ENCODE results near the gene C14orf180. TPM values are rescaled to one million over a fixed set of nuclear protein-coding genes. Genes with fewer than 3 reads are reported as not detected.

The C14orf180 gene
- total RNA-seq, 1 experiment from 2014 or later, result not detected

- DNase-seq (ENCODE audit: low spot score), result no peak
These were observed 17.7 kb upstream of the C14orf180 start for GRCh38 chr14:104561632-104562495.

GRCh38 chr14:104562606-104563005 is 17.0 kb upstream of the C14orf180 start:
- DNase-seq (ENCODE audit: low spot score), result no peak

GRCh38 chr14:104563191-104563741 is 16.3 kb upstream of the C14orf180 start:
- DNase-seq (ENCODE audit: low spot score), result no peak

GRCh38 chr14:104563742-104564615 is 15.6 kb upstream of the C14orf180 start:
- peak; percentile 32 for DNase-seq (ENCODE audit: low spot score)

GRCh38 chr14:104564744-104565679 is 14.6 kb upstream of the C14orf180 start:
- DNase-seq (ENCODE audit: low spot score), result no peak

GRCh38 chr14:104567141-104567956 is 12.2 kb upstream of the C14orf180 start:
- DNase-seq (ENCODE audit: low spot score), result no peak

GRCh38 chr14:104567957-104568225 is 11.7 kb upstream of the C14orf180 start:
- no peak for DNase-seq (ENCODE audit: low spot score)

- no peak for DNase-seq (ENCODE audit: low spot score)
These were observed 10.9 kb upstream of the C14orf180 start for GRCh38 chr14:104568620-104569019.

GRCh38 chr14:104569435-104569834 is 10.1 kb upstream of the C14orf180 start:
- DNase-seq (ENCODE audit: low spot score), result no peak

- DNase-seq (ENCODE audit: low spot score), result no peak
These were observed 8.3 kb upstream of the C14orf180 start for GRCh38 chr14:104571246-104571645.

- no peak for DNase-seq (ENCODE audit: low spot score)
These were observed 7.4 kb upstream of the C14orf180 start for GRCh38 chr14:104572024-104572626.

- no peak for DNase-seq (ENCODE audit: low spot score)
These were observed 6.9 kb upstream of the C14orf180 start for GRCh38 chr14:104572668-104573067.

- no peak for DNase-seq (ENCODE audit: low spot score)
These were observed 5.6 kb upstream of the C14orf180 start for GRCh38 chr14:104573930-104574329.

- DNase-seq (ENCODE audit: low spot score), result no peak
These were observed 5.0 kb upstream of the C14orf180 start for GRCh38 chr14:104574536-104574935.

GRCh38 chr14:104574978-104575583 is 4.5 kb upstream of the C14orf180 start:
- DNase-seq (ENCODE audit: low spot score), result no peak

GRCh38 chr14:104576232-104576969 is 3.2 kb upstream of the C14orf180 start:
- no peak for DNase-seq (ENCODE audit: low spot score)

GRCh38 chr14:104576970-104577332 is 2.6 kb upstream of the C14orf180 start:
- DNase-seq (ENCODE audit: low spot score), result no peak

GRCh38 chr14:104577426-104577825 is 2.1 kb upstream of the C14orf180 start:
- DNase-seq (ENCODE audit: low spot score), result no peak

GRCh38 chr14:104577847-104578301 is 1.7 kb upstream of the C14orf180 start:
- DNase-seq (ENCODE audit: low spot score), result no peak
